Panc1 (cell line): ENCODE measurements around the gene PPIL1.

Experiments
- CTCF ChIP-seq: fragments of 450-650 bp; IDR thresholded peaks from 2 replicates; pipeline ENCODE4 v1.5.1; 2017; ENCODE audit warnings: mild to moderate bottlenecking
- POLR2AphosphoS5 ChIP-seq: IDR thresholded peaks from 2 replicates; pipeline ENCODE4 v1.6.1; 2012; ENCODE audit warnings: mild to moderate bottlenecking, low read depth, low read length, moderate library complexity
- SIN3A ChIP-seq: IDR thresholded peaks from 2 replicates; pipeline ENCODE4 v1.6.1; 2012; ENCODE audit warnings: low read depth, mild to moderate bottlenecking, low read length, moderate library complexity, borderline replicate concordance; ENCODE audit not compliant: insufficient read depth
- TF ChIP-seq, protein P1 (sequence below), 2 experiments: IDR thresholded peaks; 2 replicates each; pipeline ENCODE4 v1.6.1; 2011 to 2012; ENCODE audit warnings: low read depth in 2 of 2, control low read depth in 1 of 2, low read length in 1 of 2, mild to moderate bottlenecking in 1 of 2, moderate library complexity in 1 of 2; ENCODE audit not compliant: insufficient read depth in 1 of 2

DNA sequence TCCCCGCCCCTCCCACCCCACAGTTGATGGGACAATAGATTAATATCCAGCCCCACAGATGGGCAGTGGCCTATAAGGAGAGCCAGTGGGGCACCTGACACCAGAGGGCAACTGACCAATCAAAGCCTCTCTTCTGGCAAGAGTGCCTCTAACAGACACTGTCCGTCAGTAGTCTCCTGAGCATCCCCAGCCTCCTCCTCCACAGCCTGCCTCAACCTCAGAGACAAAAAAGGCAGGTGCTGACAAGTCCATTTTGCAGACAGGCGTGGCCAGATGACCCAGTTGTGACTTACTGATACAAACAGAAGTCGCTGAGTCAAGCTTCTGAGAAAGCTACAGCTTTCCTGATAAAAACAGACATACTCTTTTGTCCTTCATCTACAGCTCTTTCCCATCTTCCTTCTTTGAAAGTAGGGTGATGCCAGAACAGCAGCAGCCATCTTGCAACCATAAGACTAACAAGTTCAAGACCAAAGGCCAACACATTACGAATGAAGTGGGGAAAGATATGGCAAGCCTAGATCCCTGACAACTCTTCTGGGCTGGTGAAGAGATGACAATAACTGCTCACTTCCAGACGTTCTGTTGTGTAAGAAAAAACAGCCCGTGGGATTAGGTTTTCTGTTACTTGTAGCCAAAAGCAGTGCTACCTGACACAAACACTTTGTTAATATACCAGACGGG, 12.3 kb downstream of the PPIL1 start:
- TF ChIP-seq CTCF, result no peak
- no peak for TF ChIP-seq SIN3A
- TF ChIP-seq POLR2AphosphoS5, result no peak
- TF ChIP-seq, protein P1, sequence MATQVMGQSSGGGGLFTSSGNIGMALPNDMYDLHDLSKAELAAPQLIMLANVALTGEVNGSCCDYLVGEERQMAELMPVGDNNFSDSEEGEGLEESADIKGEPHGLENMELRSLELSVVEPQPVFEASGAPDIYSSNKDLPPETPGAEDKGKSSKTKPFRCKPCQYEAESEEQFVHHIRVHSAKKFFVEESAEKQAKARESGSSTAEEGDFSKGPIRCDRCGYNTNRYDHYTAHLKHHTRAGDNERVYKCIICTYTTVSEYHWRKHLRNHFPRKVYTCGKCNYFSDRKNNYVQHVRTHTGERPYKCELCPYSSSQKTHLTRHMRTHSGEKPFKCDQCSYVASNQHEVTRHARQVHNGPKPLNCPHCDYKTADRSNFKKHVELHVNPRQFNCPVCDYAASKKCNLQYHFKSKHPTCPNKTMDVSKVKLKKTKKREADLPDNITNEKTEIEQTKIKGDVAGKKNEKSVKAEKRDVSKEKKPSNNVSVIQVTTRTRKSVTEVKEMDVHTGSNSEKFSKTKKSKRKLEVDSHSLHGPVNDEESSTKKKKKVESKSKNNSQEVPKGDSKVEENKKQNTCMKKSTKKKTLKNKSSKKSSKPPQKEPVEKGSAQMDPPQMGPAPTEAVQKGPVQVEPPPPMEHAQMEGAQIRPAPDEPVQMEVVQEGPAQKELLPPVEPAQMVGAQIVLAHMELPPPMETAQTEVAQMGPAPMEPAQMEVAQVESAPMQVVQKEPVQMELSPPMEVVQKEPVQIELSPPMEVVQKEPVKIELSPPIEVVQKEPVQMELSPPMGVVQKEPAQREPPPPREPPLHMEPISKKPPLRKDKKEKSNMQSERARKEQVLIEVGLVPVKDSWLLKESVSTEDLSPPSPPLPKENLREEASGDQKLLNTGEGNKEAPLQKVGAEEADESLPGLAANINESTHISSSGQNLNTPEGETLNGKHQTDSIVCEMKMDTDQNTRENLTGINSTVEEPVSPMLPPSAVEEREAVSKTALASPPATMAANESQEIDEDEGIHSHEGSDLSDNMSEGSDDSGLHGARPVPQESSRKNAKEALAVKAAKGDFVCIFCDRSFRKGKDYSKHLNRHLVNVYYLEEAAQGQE (IDR thresholded peaks at IDR 0.05; ENCODE audit: insufficient read depth in 1 of 2, low read depth in 2 of 2, low read length in 1 of 2), result no peak
